ENCODE measurements around the gene EAPP.

EAPP gene

GRCh38 chr14:34470319-34470718 lies 69.2 kb downstream of the EAPP start:
- no peak for DNase-seq (ENCODE audit: low read depth in 2 of 2)
- TF ChIP-seq, protein P1, sequence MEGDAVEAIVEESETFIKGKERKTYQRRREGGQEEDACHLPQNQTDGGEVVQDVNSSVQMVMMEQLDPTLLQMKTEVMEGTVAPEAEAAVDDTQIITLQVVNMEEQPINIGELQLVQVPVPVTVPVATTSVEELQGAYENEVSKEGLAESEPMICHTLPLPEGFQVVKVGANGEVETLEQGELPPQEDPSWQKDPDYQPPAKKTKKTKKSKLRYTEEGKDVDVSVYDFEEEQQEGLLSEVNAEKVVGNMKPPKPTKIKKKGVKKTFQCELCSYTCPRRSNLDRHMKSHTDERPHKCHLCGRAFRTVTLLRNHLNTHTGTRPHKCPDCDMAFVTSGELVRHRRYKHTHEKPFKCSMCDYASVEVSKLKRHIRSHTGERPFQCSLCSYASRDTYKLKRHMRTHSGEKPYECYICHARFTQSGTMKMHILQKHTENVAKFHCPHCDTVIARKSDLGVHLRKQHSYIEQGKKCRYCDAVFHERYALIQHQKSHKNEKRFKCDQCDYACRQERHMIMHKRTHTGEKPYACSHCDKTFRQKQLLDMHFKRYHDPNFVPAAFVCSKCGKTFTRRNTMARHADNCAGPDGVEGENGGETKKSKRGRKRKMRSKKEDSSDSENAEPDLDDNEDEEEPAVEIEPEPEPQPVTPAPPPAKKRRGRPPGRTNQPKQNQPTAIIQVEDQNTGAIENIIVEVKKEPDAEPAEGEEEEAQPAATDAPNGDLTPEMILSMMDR (IDR thresholded peaks at IDR 0.05; ENCODE audit: low read depth, low read length) = no peak
- no peak overlapping the region for H3K4me3 ChIP-seq (replicated peaks in 1 of 2; ENCODE audit: low read depth in 2 of 2, low read length in 2 of 2)

DNA sequence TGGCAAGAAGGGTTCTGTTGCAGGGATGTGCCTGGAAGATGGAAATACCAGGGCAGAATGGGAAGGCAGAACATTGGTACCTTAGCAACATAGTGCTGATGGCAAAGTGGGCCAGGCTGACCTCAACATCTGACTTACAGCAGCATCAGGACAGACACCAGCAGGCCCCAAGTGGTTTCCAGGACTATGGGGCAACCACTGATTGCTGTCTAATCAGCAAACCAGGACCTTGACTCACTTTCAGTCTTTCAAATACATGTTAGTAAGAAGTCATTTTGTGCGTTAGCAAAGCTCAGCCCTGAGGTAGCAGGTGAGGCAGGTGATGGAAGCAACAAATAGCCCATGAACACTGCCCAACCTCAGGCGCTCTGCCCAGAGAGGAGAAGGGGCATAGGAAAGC lies 72.8 kb downstream of the EAPP start:
- TF ChIP-seq, protein P1 (IDR thresholded peaks at IDR 0.05; ENCODE audit: low read depth, low read length) = no peak
- DNase-seq (ENCODE audit: low read depth in 2 of 2) = no peak
- H3K4me3 ChIP-seq (replicated peaks in 1 of 2; ENCODE audit: low read depth in 2 of 2, low read length in 2 of 2) = no peak overlapping the region

Measured in cardiac fibroblast (primary cell).